ENCODE results near the gene KDM2B.

- TF ChIP-seq JUND (IDR thresholded peaks at IDR 0.05; ENCODE audit: low read depth, low read length) (no peak), NR2C2 (IDR thresholded peaks at IDR 0.05; ENCODE audit: borderline replicate concordance, control insufficient read depth, insufficient read length, low read depth) (no peak), TCF12 (IDR thresholded peaks at IDR 0.05; ENCODE audit: low read depth, low read length) (no peak), ZNF384 (IDR thresholded peaks at IDR 0.05; ENCODE audit: borderline replicate concordance, low read depth, low read length) (no peak), ZNF274 (IDR thresholded peaks at IDR 0.05; ENCODE audit: insufficient read depth, insufficient read length) (no peak), FOXM1 (IDR thresholded peaks at IDR 0.05; ENCODE audit: low read depth, low read length) (no peak)
Measured at GRCh38 chr12:121495746-121496145, 85.1 kb downstream of the KDM2B start.

Measured in GM12878 (cell line).